OCI-LY3 (cell line): ENCODE data around the gene TBX10.
"Not testable (repeated sequence)": the region's sequence is repeated elsewhere in the genome, so short reads cannot be mapped to it uniquely, and the experiment has no call there.

Source experiments
- H2AFZ ChIP-seq: fragments of 200-600, 300-600 bp; shearing (Covaris generic); 2 replicates; pipeline ENCODE4 v1.6.0; 2014; ENCODE audit warnings: antibody characterized with exemption, low read depth, low read length
- H3K27ac ChIP-seq: fragments of 200-600, 300-600 bp; sonication (generic); 2 replicates; pipeline ENCODE4 v1.5.1; 2014; ENCODE audit warnings: mild to moderate bottlenecking, low read length, moderate library complexity, mixed read lengths
- H3K27me3 ChIP-seq: fragments of 200-600, 300-600 bp; sonication (generic); 2 replicates; pipeline ENCODE4 v1.6.1; 2014; ENCODE audit warnings: low read depth, low read length, mixed read lengths
- H3K36me3 ChIP-seq: fragments of 200-600, 300-600 bp; sonication (generic); replicated peaks from 2 replicates; pipeline ENCODE3; 2014; ENCODE audit warnings: low read depth, low read length, mixed read lengths
- H3K4me1 ChIP-seq: fragments of 300-600, 200-600 bp; sonication (generic); 2 replicates; pipeline ENCODE4 v1.6.1; 2014; ENCODE audit warnings: low read length, mixed read lengths
- H3K4me2 ChIP-seq: fragments of 200-600, 300-600 bp; sonication (generic); 2 replicates; pipeline ENCODE4 v1.6.1; 2014; ENCODE audit warnings: low read length, mixed read lengths
- H3K4me3 ChIP-seq: fragments of 300-600, 200-600 bp; sonication (generic); 2 replicates; pipeline ENCODE4 v1.5.1; 2014; ENCODE audit warnings: antibody characterized with exemption, mild to moderate bottlenecking, low read length, moderate library complexity
- H3K79me2 ChIP-seq: fragments of 300-600, 200-600 bp; shearing (Covaris generic); 2 replicates; pipeline ENCODE4 v1.6.1; 2014; ENCODE audit warnings: mild to moderate bottlenecking, low read length, mixed read lengths
- H3K9ac ChIP-seq: fragments of 300-600, 200-600 bp; shearing (Covaris generic); 2 replicates; pipeline ENCODE4 v1.6.0; 2014; ENCODE audit warnings: mild to moderate bottlenecking, low read length, moderate library complexity
- H3K9me3 ChIP-seq: fragments of 200-600, 300-600 bp; shearing (Covaris generic); 2 replicates; pipeline ENCODE4 v1.6.1; 2014; ENCODE audit warnings: low read length, mixed read lengths; ENCODE audit not compliant: insufficient read depth
- H4K20me1 ChIP-seq: fragments of 200-600, 300-600 bp; sonication (generic); 2 replicates; pipeline ENCODE4 v1.6.1; 2016; ENCODE audit warnings: low read length, mixed read lengths; ENCODE audit not compliant: insufficient read depth
- EZH2phosphoT487 ChIP-seq: fragments of 200-600 bp; shearing (Covaris generic); IDR thresholded peaks from 2 replicates; pipeline ENCODE4 v1.6.1; 2018; ENCODE audit warnings: antibody characterized with exemption, mixed run types, low read depth
- TF ChIP-seq, protein P1 (sequence below): fragments of 200-600, 300-600 bp; sonication (generic); IDR thresholded peaks from 2 replicates; pipeline ENCODE4 v1.5.1; 2014; ENCODE audit warnings: antibody characterized with exemption, low read length, low read depth

Gene TBX10

GRCh38 chr11:67628710-67629385, 10.7 kb downstream of the TBX10 start:
- H3K79me2 ChIP-seq = peaks cover 4% of the 10 kb centered on the region; the same call in 1 of the 2 replicates
- no peak for TF ChIP-seq EZH2phosphoT487
- TF ChIP-seq, protein P1, sequence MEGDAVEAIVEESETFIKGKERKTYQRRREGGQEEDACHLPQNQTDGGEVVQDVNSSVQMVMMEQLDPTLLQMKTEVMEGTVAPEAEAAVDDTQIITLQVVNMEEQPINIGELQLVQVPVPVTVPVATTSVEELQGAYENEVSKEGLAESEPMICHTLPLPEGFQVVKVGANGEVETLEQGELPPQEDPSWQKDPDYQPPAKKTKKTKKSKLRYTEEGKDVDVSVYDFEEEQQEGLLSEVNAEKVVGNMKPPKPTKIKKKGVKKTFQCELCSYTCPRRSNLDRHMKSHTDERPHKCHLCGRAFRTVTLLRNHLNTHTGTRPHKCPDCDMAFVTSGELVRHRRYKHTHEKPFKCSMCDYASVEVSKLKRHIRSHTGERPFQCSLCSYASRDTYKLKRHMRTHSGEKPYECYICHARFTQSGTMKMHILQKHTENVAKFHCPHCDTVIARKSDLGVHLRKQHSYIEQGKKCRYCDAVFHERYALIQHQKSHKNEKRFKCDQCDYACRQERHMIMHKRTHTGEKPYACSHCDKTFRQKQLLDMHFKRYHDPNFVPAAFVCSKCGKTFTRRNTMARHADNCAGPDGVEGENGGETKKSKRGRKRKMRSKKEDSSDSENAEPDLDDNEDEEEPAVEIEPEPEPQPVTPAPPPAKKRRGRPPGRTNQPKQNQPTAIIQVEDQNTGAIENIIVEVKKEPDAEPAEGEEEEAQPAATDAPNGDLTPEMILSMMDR = peak; percentile 99
- H3K36me3 ChIP-seq = peaks cover 10% of the 10 kb centered on the region
- peak overlapping the region; percentile 33; the same call in 1 of the 2 replicates for H2AFZ ChIP-seq
- H3K27me3 ChIP-seq = no peaks in the 10 kb centered on the region
- H3K4me1 ChIP-seq = peaks cover 19% of the 10 kb centered on the region
- H4K20me1 ChIP-seq = no peaks in the 10 kb centered on the region
- H3K4me3 ChIP-seq = peak overlapping the region; percentile 82
- H3K9me3 ChIP-seq = no peaks in the 10 kb centered on the region
- H3K27ac ChIP-seq = peak overlapping the region; percentile 85
- peak overlapping the region; percentile 72 for H3K9ac ChIP-seq
- H3K4me2 ChIP-seq = peak overlapping the region; percentile 91

GRCh38 chr11:67627812-67628624, 11.5 kb downstream of the TBX10 start:
- no peak overlapping the region for H3K27ac ChIP-seq
- TF ChIP-seq EZH2phosphoT487 = no peak
- TF ChIP-seq, protein P1 = no peak
- no peak overlapping the region for H2AFZ ChIP-seq
- H3K79me2 ChIP-seq = peaks cover 4% of the 10 kb centered on the region; the same call in 1 of the 2 replicates
- peak overlapping the region; percentile 82 for H3K4me3 ChIP-seq
- H3K9me3 ChIP-seq = no peaks in the 10 kb centered on the region
- peak overlapping the region; percentile 91 for H3K4me2 ChIP-seq
- peaks cover 19% of the 10 kb centered on the region for H3K4me1 ChIP-seq
- peak overlapping the region; percentile 72 for H3K9ac ChIP-seq
- H3K27me3 ChIP-seq = no peaks in the 10 kb centered on the region
- H4K20me1 ChIP-seq = no peaks in the 10 kb centered on the region
- peaks cover 10% of the 10 kb centered on the region for H3K36me3 ChIP-seq

GRCh38 chr11:67627441-67627811, 12.1 kb downstream of the TBX10 start:
- Histone ChIP-seq H3K4me2 (no peak overlapping the region), H3K4me3 (no peak overlapping the region), H3K9me3 (no peaks in the 10 kb centered on the region), H3K27ac (no peak overlapping the region), H3K27me3 (no peaks in the 10 kb centered on the region), H3K4me1 (peaks cover 19% of the 10 kb centered on the region), H3K9ac (no peak overlapping the region), H3K79me2 (peaks cover 4% of the 10 kb centered on the region; the same call in 1 of the 2 replicates), H2AFZ (no peak overlapping the region), H3K36me3 (peaks cover 10% of the 10 kb centered on the region), H4K20me1 (no peaks in the 10 kb centered on the region)
- TF ChIP-seq EZH2phosphoT487 = no peak
- TF ChIP-seq, protein P1 = no peak

DNA sequence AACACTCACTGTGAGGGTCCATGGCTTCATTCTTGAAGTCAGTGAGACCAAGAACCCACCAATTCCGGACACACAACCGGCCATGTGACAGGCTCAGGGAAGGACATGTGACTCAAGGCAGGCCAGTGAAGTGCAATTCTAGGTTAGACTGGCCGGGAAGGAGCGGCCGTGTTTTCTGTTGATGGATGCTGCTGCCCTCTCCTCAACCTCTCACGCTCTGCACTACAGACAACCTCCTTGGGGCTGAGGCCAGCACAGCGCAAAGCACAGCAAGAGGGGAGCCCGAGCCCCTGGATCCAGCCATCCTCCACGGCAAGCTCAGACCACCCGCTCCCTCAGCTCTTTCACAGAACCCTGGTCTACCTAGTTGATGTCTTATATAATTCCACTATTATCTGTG, 12.6 kb downstream of the TBX10 start:
- H3K4me1 ChIP-seq = peaks cover 19% of the 10 kb centered on the region
- H3K9ac ChIP-seq = no peak overlapping the region
- H3K79me2 ChIP-seq = peaks cover 4% of the 10 kb centered on the region; the same call in 1 of the 2 replicates
- H3K4me2 ChIP-seq = no peak overlapping the region
- no peak overlapping the region for H3K27ac ChIP-seq
- H4K20me1 ChIP-seq = no peaks in the 10 kb centered on the region
- no peak overlapping the region for H3K4me3 ChIP-seq
- H2AFZ ChIP-seq = no peak overlapping the region
- TF ChIP-seq EZH2phosphoT487 = no peak
- TF ChIP-seq, protein P1 = no peak
- no peaks in the 10 kb centered on the region for H3K9me3 ChIP-seq
- H3K27me3 ChIP-seq = no peaks in the 10 kb centered on the region
- H3K36me3 ChIP-seq = peaks cover 10% of the 10 kb centered on the region

GRCh38 chr11:67626131-67626833, 13.3 kb downstream of the TBX10 start:
- not testable (repeated sequence) for H4K20me1 ChIP-seq, H3K27me3 ChIP-seq, H2AFZ ChIP-seq, H3K4me2 ChIP-seq, H3K4me3 ChIP-seq, H3K79me2 ChIP-seq, H3K9ac ChIP-seq, H3K9me3 ChIP-seq, H3K27ac ChIP-seq
- Histone ChIP-seq H3K36me3 (peaks cover 10% of the 10 kb centered on the region), H3K4me1 (peaks cover 17% of the 10 kb centered on the region)
